Kidney epithelial cell (primary cell): Measurements from ENCODE around the gene C9. TPM values are rescaled to one million over a fixed set of nuclear protein-coding genes. Genes with fewer than 3 reads are reported as not detected.
"Not testable (repeated sequence)": the region's sequence is repeated elsewhere in the genome, so short reads cannot be mapped to it uniquely, and the experiment has no call there.

Experiments used
- DNase-seq: peaks from one replicate; pipeline ENCODE4 v3.0.0-alpha.2; 2010; ENCODE audit warnings: low read depth
- H3K27me3 ChIP-seq: 2 replicates; pipeline ENCODE4 v1.6.0; 2011; ENCODE audit warnings: low read length; ENCODE audit not compliant: control insufficient read depth, insufficient read depth
- H3K36me3 ChIP-seq: 2 replicates; pipeline ENCODE4 v1.5.1; 2011; ENCODE audit warnings: low read length; ENCODE audit not compliant: control insufficient read depth, insufficient read depth
- H3K4me3 ChIP-seq: 2 replicates; pipeline ENCODE4 v1.5.1; 2011; ENCODE audit warnings: low read depth, mild to moderate bottlenecking, control low read depth, low read length
- total RNA-seq: library from RNA; depleted of rRNA; stranded (reverse); fragments of >200 nt; gene quantifications from 2 replicates; pipeline ENCODE4 v1.2.3, GENCODE V29; 2015
- TF ChIP-seq, protein P1 (sequence below): IDR thresholded peaks from 2 replicates; pipeline ENCODE4 v1.5.1; 2011; ENCODE audit warnings: mild to moderate bottlenecking, moderate library complexity, low read length, control low read depth, inconsistent platforms; ENCODE audit not compliant: insufficient read depth, poor library complexity, severe bottlenecking

C9 gene
- total RNA-seq, 1 donor from 2014 or later: not detected

DNA sequence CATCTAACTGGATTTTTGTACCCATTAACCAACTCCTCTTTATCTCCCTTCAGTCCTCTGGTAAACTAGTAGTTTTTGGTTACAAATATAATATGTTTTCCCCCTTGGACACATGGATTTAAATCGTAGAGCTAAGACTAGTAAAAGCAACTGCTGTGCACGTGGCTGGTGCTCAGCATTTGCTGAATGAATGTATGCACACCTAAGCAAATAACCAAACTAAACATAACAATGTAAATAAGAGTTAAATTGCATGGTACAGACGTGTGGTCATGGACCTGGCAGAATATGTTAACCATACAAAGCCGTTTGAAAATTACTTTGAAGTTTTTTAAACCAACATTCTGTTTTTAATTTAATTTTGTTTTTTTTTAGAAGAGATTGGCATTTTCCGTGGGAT lies 79.7 kb downstream of the C9 start:
- no peak for DNase-seq
- Histone ChIP-seq H3K36me3 (no peaks in the 10 kb centered on the region), H3K4me3 (no peak overlapping the region), H3K27me3 (no peaks in the 10 kb centered on the region)
- TF ChIP-seq, protein P1, sequence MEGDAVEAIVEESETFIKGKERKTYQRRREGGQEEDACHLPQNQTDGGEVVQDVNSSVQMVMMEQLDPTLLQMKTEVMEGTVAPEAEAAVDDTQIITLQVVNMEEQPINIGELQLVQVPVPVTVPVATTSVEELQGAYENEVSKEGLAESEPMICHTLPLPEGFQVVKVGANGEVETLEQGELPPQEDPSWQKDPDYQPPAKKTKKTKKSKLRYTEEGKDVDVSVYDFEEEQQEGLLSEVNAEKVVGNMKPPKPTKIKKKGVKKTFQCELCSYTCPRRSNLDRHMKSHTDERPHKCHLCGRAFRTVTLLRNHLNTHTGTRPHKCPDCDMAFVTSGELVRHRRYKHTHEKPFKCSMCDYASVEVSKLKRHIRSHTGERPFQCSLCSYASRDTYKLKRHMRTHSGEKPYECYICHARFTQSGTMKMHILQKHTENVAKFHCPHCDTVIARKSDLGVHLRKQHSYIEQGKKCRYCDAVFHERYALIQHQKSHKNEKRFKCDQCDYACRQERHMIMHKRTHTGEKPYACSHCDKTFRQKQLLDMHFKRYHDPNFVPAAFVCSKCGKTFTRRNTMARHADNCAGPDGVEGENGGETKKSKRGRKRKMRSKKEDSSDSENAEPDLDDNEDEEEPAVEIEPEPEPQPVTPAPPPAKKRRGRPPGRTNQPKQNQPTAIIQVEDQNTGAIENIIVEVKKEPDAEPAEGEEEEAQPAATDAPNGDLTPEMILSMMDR: no peak

DNA sequence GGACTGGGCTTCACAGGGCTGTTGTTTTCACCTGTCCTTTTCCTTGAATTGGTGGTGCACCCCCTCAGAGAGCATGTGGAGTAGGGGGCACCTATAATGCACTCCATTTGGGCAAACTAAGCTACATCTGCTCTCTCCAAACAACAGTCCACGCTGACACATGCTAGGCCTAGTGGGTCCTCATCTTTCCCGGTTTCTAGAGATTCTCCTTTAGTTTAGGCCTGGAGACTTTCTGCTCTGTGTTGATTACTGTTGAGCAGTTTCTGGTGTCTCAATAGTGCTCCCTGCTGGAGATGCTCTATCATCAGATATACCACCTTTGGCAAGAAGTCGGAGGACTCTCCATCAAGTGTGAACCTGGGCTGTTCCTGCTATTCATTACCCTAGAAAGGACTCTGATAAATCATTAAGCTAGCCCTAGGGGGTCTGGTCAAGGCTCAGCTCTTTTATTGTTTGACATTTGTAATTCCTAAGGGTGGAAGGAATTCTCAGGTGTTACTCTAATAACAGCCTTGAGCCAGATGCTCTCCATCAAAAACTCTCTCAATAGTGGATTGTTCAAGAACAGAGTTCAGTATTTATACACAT lies 81.0 kb downstream of the C9 start:
- Histone ChIP-seq H3K36me3 (no peaks in the 10 kb centered on the region), H3K4me3 (no peak overlapping the region), H3K27me3 (no peaks in the 10 kb centered on the region)
- TF ChIP-seq, protein P1: peak; percentile 72
- DNase-seq: peak; percentile 61

DNA sequence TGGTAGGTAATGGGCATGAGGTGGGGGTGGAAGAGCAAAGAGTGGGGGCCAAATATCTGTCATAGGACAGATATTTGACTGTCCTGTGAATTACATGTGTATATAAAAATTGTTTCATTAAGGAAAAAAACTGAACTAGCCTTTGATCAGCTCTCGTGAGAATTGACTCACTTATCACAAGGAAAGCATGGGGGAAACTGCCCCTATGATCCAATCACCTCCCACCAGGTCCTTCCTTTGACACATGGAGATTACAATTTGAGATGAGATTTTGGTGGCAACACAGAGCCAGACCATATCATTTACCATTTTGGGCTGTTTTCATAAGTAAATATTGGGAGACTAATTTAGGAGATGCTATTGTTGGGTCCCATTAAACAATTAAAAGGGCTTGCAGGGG lies 81.7 kb downstream of the C9 start:
- TF ChIP-seq, protein P1: no peak
- Histone ChIP-seq H3K27me3 (no peaks in the 10 kb centered on the region), H3K36me3 (no peaks in the 10 kb centered on the region), H3K4me3 (no peak overlapping the region)
- no peak for DNase-seq

DNA sequence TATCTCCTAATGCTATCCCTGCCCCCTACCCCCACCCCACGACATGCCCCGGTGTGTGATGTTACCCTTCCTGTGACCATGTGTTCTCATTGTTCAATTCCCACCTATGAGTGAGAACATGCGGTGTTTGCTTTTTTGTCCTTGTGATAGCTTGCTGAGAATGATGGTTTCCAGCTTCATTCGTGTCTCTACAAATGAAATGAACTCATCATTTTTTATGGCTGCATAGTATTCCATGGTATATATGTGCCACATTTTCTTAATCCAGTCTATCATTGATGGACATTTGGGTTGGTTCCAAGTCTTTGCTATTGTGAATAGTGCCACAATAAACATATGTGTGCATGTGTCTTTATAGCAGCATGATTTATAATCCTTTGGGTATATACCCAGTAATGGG lies 88.4 kb downstream of the C9 start:
- H3K4me3 ChIP-seq, H3K27me3 ChIP-seq, DNase-seq, H3K36me3 ChIP-seq: not testable (repeated sequence)

DNA sequence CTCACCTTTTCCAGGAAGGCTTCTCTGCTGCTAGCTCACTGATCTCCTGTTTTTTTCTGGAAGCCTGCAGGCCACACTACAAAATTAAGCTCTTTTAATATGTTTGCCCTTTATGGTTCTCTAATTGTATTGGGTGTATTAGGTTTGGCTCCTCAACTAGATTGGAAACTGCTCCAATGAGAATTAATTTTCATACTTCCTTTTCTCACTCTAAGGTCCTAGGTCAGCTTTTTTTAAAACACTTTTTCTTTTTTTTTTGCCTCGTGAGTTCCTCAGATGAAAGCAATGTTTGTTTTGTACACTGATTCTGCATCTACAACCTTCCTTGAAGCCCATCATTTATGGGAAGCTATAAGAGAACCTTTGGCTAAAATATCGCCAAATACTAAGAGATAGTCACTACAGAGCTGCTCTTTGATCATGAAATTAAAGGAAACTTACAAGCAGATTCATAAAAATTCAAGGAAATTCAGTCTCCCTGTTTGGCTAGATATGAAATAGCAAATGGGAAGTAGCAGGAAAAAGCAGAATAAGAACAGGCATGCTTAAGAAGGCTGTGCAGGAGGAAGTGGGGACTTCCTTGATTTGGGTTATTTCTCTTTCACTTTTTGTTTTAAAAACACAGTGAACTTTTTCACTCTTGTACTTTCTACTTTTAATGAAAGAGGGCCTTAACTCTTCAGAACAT lies 89.8 kb downstream of the C9 start:
- no peak for DNase-seq
- TF ChIP-seq, protein P1: no peak
- Histone ChIP-seq H3K27me3 (no peaks in the 10 kb centered on the region), H3K4me3 (no peak overlapping the region), H3K36me3 (no peaks in the 10 kb centered on the region)

DNA sequence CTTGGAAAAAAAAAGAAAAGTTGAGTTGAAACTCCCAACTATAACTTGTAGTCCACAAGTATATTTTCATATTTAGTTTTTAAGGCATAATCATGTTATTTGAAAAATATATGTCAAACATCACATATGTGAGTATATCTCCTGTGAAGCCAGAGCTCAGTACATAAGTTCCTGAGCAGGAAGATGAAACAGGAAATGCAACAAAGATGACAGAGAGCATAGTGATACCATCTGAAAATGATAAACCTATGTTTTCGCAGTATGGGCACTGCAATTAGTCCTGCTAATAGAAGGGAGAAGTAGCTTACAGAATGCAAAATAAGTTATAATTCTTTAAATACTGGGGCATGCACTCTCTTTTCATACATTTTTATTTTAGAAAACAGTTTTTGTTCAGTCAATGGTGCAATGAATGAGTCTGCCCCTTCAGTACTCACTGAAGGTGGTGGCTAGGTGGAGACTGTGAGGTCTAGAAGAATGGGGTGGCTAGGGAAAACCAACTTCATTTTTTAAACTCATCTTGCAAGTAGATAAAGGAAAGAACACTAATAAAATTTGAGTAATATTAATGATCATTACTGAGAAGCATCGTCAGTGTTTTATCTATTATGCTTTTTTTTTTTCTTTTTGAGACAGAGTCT lies 90.9 kb downstream of the C9 start:
- no peak for DNase-seq
- no peaks in the 10 kb centered on the region for H3K27me3 ChIP-seq
- TF ChIP-seq, protein P1: no peak
- no peaks in the 10 kb centered on the region for H3K36me3 ChIP-seq
- H3K4me3 ChIP-seq: no peak overlapping the region

DNA sequence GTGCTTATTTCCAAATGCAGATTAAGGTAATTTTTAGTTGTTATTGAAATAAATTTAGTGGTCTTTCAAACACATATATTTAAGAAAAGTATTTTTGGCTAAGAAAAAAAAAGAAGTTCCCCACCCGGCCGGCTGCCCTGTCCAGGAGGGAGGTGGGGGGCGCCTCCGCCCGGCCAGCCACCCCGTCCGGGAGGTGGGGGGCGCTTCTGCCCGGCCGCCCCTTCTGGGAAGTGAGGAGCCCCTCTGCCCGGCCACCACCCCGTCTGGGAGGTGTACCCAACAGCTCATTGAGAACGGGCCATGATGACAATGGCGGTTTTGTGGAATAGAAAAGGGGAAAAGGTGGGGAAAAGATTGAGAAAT lies 91.4 kb downstream of the C9 start:
- DNase-seq, H3K36me3 ChIP-seq, H3K4me3 ChIP-seq, H3K27me3 ChIP-seq: not testable (repeated sequence)
